Panc1 (cell line): ENCODE data around the gene RRP8.

ENCODE experiments used
- POLR2AphosphoS5 ChIP-seq: IDR thresholded peaks from 2 replicates; pipeline ENCODE4 v1.6.1; 2012; ENCODE audit warnings: mild to moderate bottlenecking, low read depth, low read length, moderate library complexity
- SIN3A ChIP-seq: IDR thresholded peaks from 2 replicates; pipeline ENCODE4 v1.6.1; 2012; ENCODE audit warnings: low read depth, mild to moderate bottlenecking, low read length, moderate library complexity, borderline replicate concordance; ENCODE audit not compliant: insufficient read depth
- TCF7L2 ChIP-seq: IDR thresholded peaks from 2 replicates; pipeline ENCODE4 v1.6.1; 2011; ENCODE audit warnings: mild to moderate bottlenecking, low read depth, low read length, inconsistent platforms
- TF ChIP-seq, protein P1 (sequence below): fragments of 450-650 bp; IDR thresholded peaks from 2 replicates; pipeline ENCODE4 v1.5.1; 2017; ENCODE audit warnings: mild to moderate bottlenecking
- TF ChIP-seq, protein P2 (sequence below), 2 experiments: IDR thresholded peaks; 2 replicates each; pipeline ENCODE4 v1.6.1; 2011 to 2012; ENCODE audit warnings: low read depth in 2 of 2, control low read depth in 1 of 2, low read length in 1 of 2, mild to moderate bottlenecking in 1 of 2, moderate library complexity in 1 of 2; ENCODE audit not compliant: insufficient read depth in 1 of 2

DNA sequence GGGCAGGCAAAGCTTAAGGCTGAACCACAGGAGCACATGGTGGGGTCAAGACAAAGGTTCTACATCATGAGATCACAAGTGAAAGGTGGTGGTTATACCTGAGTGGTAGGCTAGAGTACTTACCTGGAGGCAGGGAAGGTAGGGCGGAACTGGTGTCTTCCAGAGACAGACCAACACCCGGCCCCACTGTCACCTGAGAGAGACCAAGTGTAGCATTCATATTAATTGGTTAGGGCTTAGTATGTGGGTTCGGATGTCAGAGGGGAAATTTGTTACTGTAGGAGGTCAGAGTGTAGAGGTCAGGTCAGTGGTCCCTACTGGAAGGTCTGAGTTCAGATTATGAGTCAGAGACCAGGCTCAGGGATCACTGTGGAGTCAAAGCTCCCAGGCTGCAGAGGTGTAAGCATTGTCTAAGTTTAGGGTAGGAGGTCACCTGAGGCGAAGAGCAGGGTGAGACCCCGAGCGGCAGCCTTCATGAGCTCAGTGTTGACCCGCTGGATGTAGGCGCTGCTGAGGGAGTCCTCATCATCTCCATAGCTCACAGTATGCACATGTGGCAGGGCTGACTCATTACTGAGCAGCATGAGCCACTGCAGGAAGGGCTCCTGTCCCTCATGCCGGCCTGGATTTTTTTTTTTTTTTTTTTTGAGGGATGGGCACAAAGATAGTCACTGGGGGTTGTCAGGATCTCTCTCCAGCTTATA is 12.6 kb upstream of the RRP8 start:
- TF ChIP-seq, protein P1, sequence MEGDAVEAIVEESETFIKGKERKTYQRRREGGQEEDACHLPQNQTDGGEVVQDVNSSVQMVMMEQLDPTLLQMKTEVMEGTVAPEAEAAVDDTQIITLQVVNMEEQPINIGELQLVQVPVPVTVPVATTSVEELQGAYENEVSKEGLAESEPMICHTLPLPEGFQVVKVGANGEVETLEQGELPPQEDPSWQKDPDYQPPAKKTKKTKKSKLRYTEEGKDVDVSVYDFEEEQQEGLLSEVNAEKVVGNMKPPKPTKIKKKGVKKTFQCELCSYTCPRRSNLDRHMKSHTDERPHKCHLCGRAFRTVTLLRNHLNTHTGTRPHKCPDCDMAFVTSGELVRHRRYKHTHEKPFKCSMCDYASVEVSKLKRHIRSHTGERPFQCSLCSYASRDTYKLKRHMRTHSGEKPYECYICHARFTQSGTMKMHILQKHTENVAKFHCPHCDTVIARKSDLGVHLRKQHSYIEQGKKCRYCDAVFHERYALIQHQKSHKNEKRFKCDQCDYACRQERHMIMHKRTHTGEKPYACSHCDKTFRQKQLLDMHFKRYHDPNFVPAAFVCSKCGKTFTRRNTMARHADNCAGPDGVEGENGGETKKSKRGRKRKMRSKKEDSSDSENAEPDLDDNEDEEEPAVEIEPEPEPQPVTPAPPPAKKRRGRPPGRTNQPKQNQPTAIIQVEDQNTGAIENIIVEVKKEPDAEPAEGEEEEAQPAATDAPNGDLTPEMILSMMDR: no peak
- TF ChIP-seq POLR2AphosphoS5: 0 out of 2 replicates have a peak, but pooled peaks have one; percentile 20
- no peak for TF ChIP-seq TCF7L2
- TF ChIP-seq SIN3A: no peak
- TF ChIP-seq, protein P2, sequence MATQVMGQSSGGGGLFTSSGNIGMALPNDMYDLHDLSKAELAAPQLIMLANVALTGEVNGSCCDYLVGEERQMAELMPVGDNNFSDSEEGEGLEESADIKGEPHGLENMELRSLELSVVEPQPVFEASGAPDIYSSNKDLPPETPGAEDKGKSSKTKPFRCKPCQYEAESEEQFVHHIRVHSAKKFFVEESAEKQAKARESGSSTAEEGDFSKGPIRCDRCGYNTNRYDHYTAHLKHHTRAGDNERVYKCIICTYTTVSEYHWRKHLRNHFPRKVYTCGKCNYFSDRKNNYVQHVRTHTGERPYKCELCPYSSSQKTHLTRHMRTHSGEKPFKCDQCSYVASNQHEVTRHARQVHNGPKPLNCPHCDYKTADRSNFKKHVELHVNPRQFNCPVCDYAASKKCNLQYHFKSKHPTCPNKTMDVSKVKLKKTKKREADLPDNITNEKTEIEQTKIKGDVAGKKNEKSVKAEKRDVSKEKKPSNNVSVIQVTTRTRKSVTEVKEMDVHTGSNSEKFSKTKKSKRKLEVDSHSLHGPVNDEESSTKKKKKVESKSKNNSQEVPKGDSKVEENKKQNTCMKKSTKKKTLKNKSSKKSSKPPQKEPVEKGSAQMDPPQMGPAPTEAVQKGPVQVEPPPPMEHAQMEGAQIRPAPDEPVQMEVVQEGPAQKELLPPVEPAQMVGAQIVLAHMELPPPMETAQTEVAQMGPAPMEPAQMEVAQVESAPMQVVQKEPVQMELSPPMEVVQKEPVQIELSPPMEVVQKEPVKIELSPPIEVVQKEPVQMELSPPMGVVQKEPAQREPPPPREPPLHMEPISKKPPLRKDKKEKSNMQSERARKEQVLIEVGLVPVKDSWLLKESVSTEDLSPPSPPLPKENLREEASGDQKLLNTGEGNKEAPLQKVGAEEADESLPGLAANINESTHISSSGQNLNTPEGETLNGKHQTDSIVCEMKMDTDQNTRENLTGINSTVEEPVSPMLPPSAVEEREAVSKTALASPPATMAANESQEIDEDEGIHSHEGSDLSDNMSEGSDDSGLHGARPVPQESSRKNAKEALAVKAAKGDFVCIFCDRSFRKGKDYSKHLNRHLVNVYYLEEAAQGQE (IDR thresholded peaks at IDR 0.05; ENCODE audit: insufficient read depth in 1 of 2, low read depth in 2 of 2, low read length in 1 of 2): no peak
